Measurements from ENCODE around the gene TOP1.

Gene TOP1

GRCh38 chr20:41137614-41138474 lies 109.2 kb downstream of the TOP1 start:
- no peak for DNase-seq (ENCODE audit: low read depth, low spot score)
- no peak for TF ChIP-seq CTCF (IDR thresholded peaks at IDR 0.05; ENCODE audit: insufficient read depth, low read length, missing control alignments)
- H3K4me3 ChIP-seq (ENCODE audit: low read depth, low read length): peak overlapping the region; percentile 75
- ChIA-PET POLR2A (no interaction called here), CTCF (interaction anchor here (1.5 to 2.9 kb wide), 5 partner anchors 43 to 203 kb away, joined by 4 to 7 read pairs (median 7); partner anchors contain the start of gene LPIN3)

GRCh38 chr20:41138475-41139226 lies 110.0 kb downstream of the TOP1 start:
- DNase-seq (ENCODE audit: low read depth, low spot score): no peak
- CTCF ChIA-PET: interaction anchor here (1.0 to 2.9 kb wide), 8 partner anchors 43 to 272 kb away, joined by 3 to 7 read pairs (median 6); partner anchors contain the start of gene LPIN3
- POLR2A ChIA-PET: no interaction called here
- TF ChIP-seq CTCF (IDR thresholded peaks at IDR 0.05; ENCODE audit: insufficient read depth, low read length, missing control alignments): no peak
- peak overlapping the region; percentile 75 for H3K4me3 ChIP-seq (ENCODE audit: low read depth, low read length)

GRCh38 chr20:41139227-41140093 lies 110.8 kb downstream of the TOP1 start:
- POLR2A ChIA-PET: no interaction called here
- no peak for DNase-seq (ENCODE audit: low read depth, low spot score)
- peak overlapping the region; percentile 75 for H3K4me3 ChIP-seq (ENCODE audit: low read depth, low read length)
- no peak for TF ChIP-seq CTCF (IDR thresholded peaks at IDR 0.05; ENCODE audit: insufficient read depth, low read length, missing control alignments)
- CTCF ChIA-PET: interaction anchor here (0.8 to 2.9 kb wide), 9 partner anchors 16 to 272 kb away, joined by 3 to 7 read pairs (median 4); partner anchors contain the start of gene LPIN3

GRCh38 chr20:41140226-41141133 lies 111.9 kb downstream of the TOP1 start:
- TF ChIP-seq CTCF (IDR thresholded peaks at IDR 0.05; ENCODE audit: insufficient read depth, low read length, missing control alignments): no peak
- H3K4me3 ChIP-seq (ENCODE audit: low read depth, low read length): no peak overlapping the region
- POLR2A ChIA-PET: no interaction called here
- CTCF ChIA-PET: interaction anchor here (0.8 to 1.5 kb wide), 3 partner anchors 15 to 132 kb away, joined by 3 read pairs; no protein-coding TSS in a partner anchor
- no peak for DNase-seq (ENCODE audit: low read depth, low spot score)

GRCh38 chr20:41141153-41141815 lies 112.7 kb downstream of the TOP1 start:
- no peak for DNase-seq (ENCODE audit: low read depth, low spot score)
- TF ChIP-seq CTCF (IDR thresholded peaks at IDR 0.05; ENCODE audit: insufficient read depth, low read length, missing control alignments): no peak
- CTCF ChIA-PET: interaction anchor here (1.0 to 2.0 kb wide), 6 partner anchors 16 to 270 kb away, joined by 3 to 17 read pairs (median 6); partner anchors contain the start of gene LPIN3
- H3K4me3 ChIP-seq (ENCODE audit: low read depth, low read length): no peak overlapping the region
- POLR2A ChIA-PET: no interaction called here

Data from AG04449 (cell line).